ENCODE measurements around the gene COQ8B. TPM values are rescaled to one million over a fixed set of nuclear protein-coding genes. Genes with fewer than 3 reads are reported as not detected.

Gene COQ8B
- total and polyA plus RNA-seq, 11 donors = 18.2 to 49.7 (median 27.8) TPM

GRCh38 chr19:40705950-40706619 lies 10.6 kb downstream of the COQ8B start:
- Histone ChIP-seq H3K36me3 (peaks cover 0 to 92% (median 75%) of the 10 kb centered on the region in 9 donors), H3K4me3 (no peak overlapping the region), H3K4me1 (peaks cover 0 to 29% (median 9%) of the 10 kb centered on the region in 12 donors), H3K27ac (peak overlapping the region; percentile 32 to 88 (median 75)), H3K9me3 (no peaks in the 10 kb centered on the region), H3K27me3 (no peaks in the 10 kb centered on the region)
- intact Hi-C loops (cut with DNase I) = no loop called here
- TF ChIP-seq CTCF (IDR thresholded peaks at IDR 0.05) (no peak), POLR2A (IDR thresholded peaks at IDR 0.05) (no peak)
- 42 to 53% (median 46%) methylated on average over 7 of the region's 7 CpGs for WGBS, 4 donors
- peak; percentile 49 to 83 (median 77) for ATAC-seq
- DNase-seq = peak in 1 of 5 donors; percentile 39

- ATAC-seq (peak in 3 of 4 donors; percentile 31 to 66 (median 43)), DNase-seq (peak; percentile 60 to 80 (median 71))
- Histone ChIP-seq H3K27me3 (no peaks in the 10 kb centered on the region), H3K36me3 (peaks cover 0 to 92% (median 77%) of the 10 kb centered on the region in 9 donors), H3K4me1 (peaks cover 0 to 29% (median 9%) of the 10 kb centered on the region in 12 donors), H3K9me3 (no peaks in the 10 kb centered on the region), H3K4me3 (no peak overlapping the region), H3K27ac (peak overlapping the region; percentile 32 to 88 (median 75))
- intact Hi-C loops (cut with DNase I) = no loop called here
- TF ChIP-seq POLR2A (IDR thresholded peaks at IDR 0.05) = no peak
- no peak for TF ChIP-seq CTCF (IDR thresholded peaks at IDR 0.05)
- 70 to 80% (median 71%) methylated on average over 5 to 9 of the region's 9 CpGs for WGBS, 4 donors
Observed at GRCh38 chr19:40705362-40705651, 11.4 kb downstream of the COQ8B start.

- H3K27me3 ChIP-seq = no peaks in the 10 kb centered on the region
- peaks cover 0 to 29% (median 9%) of the 10 kb centered on the region in 12 donors for H3K4me1 ChIP-seq
- TF ChIP-seq CTCF (IDR thresholded peaks at IDR 0.05) (no peak), POLR2A (IDR thresholded peaks at IDR 0.05) (no peak)
- peaks cover 0 to 92% (median 77%) of the 10 kb centered on the region in 9 donors for H3K36me3 ChIP-seq
- ATAC-seq (peak in 1 of 4 donors; percentile 8), DNase-seq (no peak)
- peak overlapping the region in 10 of 12 donors; percentile 21 to 88 (median 72) for H3K27ac ChIP-seq
- H3K9me3 ChIP-seq = no peaks in the 10 kb centered on the region
- intact Hi-C loops (cut with DNase I) = no loop called here
- H3K4me3 ChIP-seq = no peak overlapping the region
- 88 to 92% (median 90%) methylated on average over 17 to 18 of the region's 18 CpGs for WGBS, 4 donors
Observed at GRCh38 chr19:40704491-40705361, 12.0 kb downstream of the COQ8B start.

All from heart left ventricle (tissue), 16 donors.